HEK293 (cell line): ENCODE measurements around the gene LAMP1.
"Not testable (repeated sequence)": the region's sequence is repeated elsewhere in the genome, so short reads cannot be mapped to it uniquely, and the experiment has no call there.

Source experiments
- CTCF ChIA-PET: fragments of 350-600 bp; formaldehyde crosslinking; extraction: SDS; loops from one replicate; lab custom pipeline; 2021; ENCODE audit warnings: antibody characterized with exemption; lab: Yijun Ruan, JAX
- POLR2A ChIA-PET: fragments of 300-600 bp; formaldehyde crosslinking; extraction: SDS; loops from one replicate; lab custom pipeline; 2020; ENCODE audit warnings: antibody characterized with exemption, inconsistent platforms; lab: Yijun Ruan, JAX
- H3K27ac ChIP-seq: fragments of 200-500 bp; sonication (Bioruptor generic); 2 replicates; pipeline ENCODE4 v1.5.1; 2014; ENCODE audit warnings: low read depth, low read length, control low read depth, inconsistent platforms; ENCODE audit errors: extremely low read depth
- H3K36me3 ChIP-seq, 2 experiments: fragments of 200-500 bp in 1 of 2; sonication (Bioruptor generic) in 1 of 2; 1 replicate in 1 of 2; 2 replicates in 1 of 2; pipeline ENCODE4 v1.5.1; 2014 to 2017; ENCODE audit warnings: inconsistent platforms in 2 of 2, low read length in 2 of 2; ENCODE audit not compliant: control insufficient read depth in 2 of 2, insufficient read depth in 1 of 2
- H3K4me1 ChIP-seq: fragments of 200-500 bp; sonication (Bioruptor generic); 2 replicates; pipeline ENCODE4 v1.5.1; 2014; ENCODE audit warnings: mild to moderate bottlenecking, low read length, inconsistent platforms; ENCODE audit not compliant: control insufficient read depth, insufficient read depth
- H3K4me3 ChIP-seq: 2 replicates; pipeline ENCODE4 v1.5.1; 2011; ENCODE audit warnings: low read depth, mild to moderate bottlenecking, control low read depth, low read length, moderate library complexity
- H3K9me3 ChIP-seq: fragments of 200-500 bp; sonication (Bioruptor generic); 2 replicates; pipeline ENCODE4 v1.5.1; 2014; ENCODE audit warnings: low read depth, low read length, inconsistent platforms; ENCODE audit not compliant: control insufficient read depth, insufficient read depth
- FEZF1 ChIP-seq: fragments of 450-650 bp; formaldehyde crosslinking; IDR thresholded peaks from 2 replicates; pipeline ENCODE4 v1.5.1; 2016; ENCODE audit warnings: missing biosample characterization, missing genetic modification characterization
- IKZF3 ChIP-seq: fragments of 450-650 bp; IDR thresholded peaks from 2 replicates; pipeline ENCODE4 v1.5.0; 2018; ENCODE audit warnings: missing biosample characterization, mild to moderate bottlenecking, missing genetic modification characterization, moderate library complexity
- MYNN ChIP-seq: fragments of 450-650 bp; formaldehyde crosslinking; IDR thresholded peaks from 2 replicates; pipeline ENCODE4 v1.5.1; 2016; ENCODE audit warnings: missing biosample characterization, missing genetic modification characterization, borderline replicate concordance
- OVOL3 ChIP-seq: fragments of 450-650 bp; formaldehyde crosslinking; IDR thresholded peaks from 2 replicates; pipeline ENCODE4 v1.5.1; 2016; ENCODE audit warnings: missing biosample characterization, missing genetic modification characterization
- ZBTB48 ChIP-seq: fragments of 450-650 bp; formaldehyde crosslinking; IDR thresholded peaks from 2 replicates; pipeline ENCODE4 v1.5.1; 2016; ENCODE audit warnings: missing biosample characterization, missing genetic modification characterization
- ZBTB8A ChIP-seq: fragments of 450-650 bp; formaldehyde crosslinking; IDR thresholded peaks from 2 replicates; pipeline ENCODE4 v1.5.1; 2016; ENCODE audit warnings: missing biosample characterization, missing genetic modification characterization
- ZNF112 ChIP-seq: fragments of 450-650 bp; formaldehyde crosslinking; IDR thresholded peaks from 2 replicates; pipeline ENCODE4 v1.5.0; 2017; ENCODE audit warnings: missing biosample characterization, missing genetic modification characterization
- ZNF121 ChIP-seq: fragments of 450-650 bp; formaldehyde crosslinking; IDR thresholded peaks from 2 replicates; pipeline ENCODE4 v1.5.1; 2016; ENCODE audit warnings: missing biosample characterization, missing genetic modification characterization
- ZNF140 ChIP-seq: fragments of 450-650 bp; formaldehyde crosslinking; IDR thresholded peaks from 2 replicates; pipeline ENCODE4 v1.5.1; 2016; ENCODE audit warnings: missing biosample characterization, missing genetic modification characterization
- ZNF169 ChIP-seq: fragments of 450-650 bp; formaldehyde crosslinking; IDR thresholded peaks from 2 replicates; pipeline ENCODE4 v1.5.1; 2016; ENCODE audit warnings: missing biosample characterization, missing genetic modification characterization
- ZNF341 ChIP-seq: fragments of 450-650 bp; formaldehyde crosslinking; IDR thresholded peaks from 2 replicates; pipeline ENCODE4; 2016; ENCODE audit warnings: low read depth, missing biosample characterization, missing genetic modification characterization
- ZNF362 ChIP-seq: fragments of 450-650 bp; formaldehyde crosslinking; IDR thresholded peaks from 2 replicates; pipeline ENCODE4 v1.5.1; 2016; ENCODE audit warnings: missing biosample characterization, missing genetic modification characterization
- ZNF416 ChIP-seq: fragments of 450-650 bp; formaldehyde crosslinking; IDR thresholded peaks from 2 replicates; pipeline ENCODE4 v1.5.1; 2016; ENCODE audit warnings: missing biosample characterization, missing genetic modification characterization
- ZNF571 ChIP-seq: fragments of 450-650 bp; formaldehyde crosslinking; IDR thresholded peaks from 2 replicates; pipeline ENCODE4 v1.5.0; 2017; ENCODE audit warnings: missing biosample characterization, missing genetic modification characterization
- ZNF580 ChIP-seq: fragments of 450-650 bp; formaldehyde crosslinking; IDR thresholded peaks from 2 replicates; pipeline ENCODE4 v1.5.1; 2016; ENCODE audit warnings: missing biosample characterization, missing genetic modification characterization
- ZNF677 ChIP-seq: fragments of 450-650 bp; IDR thresholded peaks from 2 replicates; pipeline ENCODE4 v1.5.0; 2018; ENCODE audit warnings: missing biosample characterization, mild to moderate bottlenecking, missing genetic modification characterization, moderate library complexity
- ZNF701 ChIP-seq: fragments of 450-650 bp; formaldehyde crosslinking; IDR thresholded peaks from 2 replicates; pipeline ENCODE4 v1.5.1; 2016; ENCODE audit warnings: missing biosample characterization, missing genetic modification characterization
- TF ChIP-seq, protein P1 (sequence below): fragments of 450-650 bp; formaldehyde crosslinking; IDR thresholded peaks from 2 replicates; pipeline ENCODE4 v1.5.1; 2016; ENCODE audit warnings: missing biosample characterization, missing genetic modification characterization
- TF ChIP-seq, protein P2 (sequence below): fragments of 450-650 bp; formaldehyde crosslinking; IDR thresholded peaks from 2 replicates; pipeline ENCODE4 v1.5.1; 2016; ENCODE audit warnings: missing biosample characterization, missing genetic modification characterization

The LAMP1 gene

DNA sequence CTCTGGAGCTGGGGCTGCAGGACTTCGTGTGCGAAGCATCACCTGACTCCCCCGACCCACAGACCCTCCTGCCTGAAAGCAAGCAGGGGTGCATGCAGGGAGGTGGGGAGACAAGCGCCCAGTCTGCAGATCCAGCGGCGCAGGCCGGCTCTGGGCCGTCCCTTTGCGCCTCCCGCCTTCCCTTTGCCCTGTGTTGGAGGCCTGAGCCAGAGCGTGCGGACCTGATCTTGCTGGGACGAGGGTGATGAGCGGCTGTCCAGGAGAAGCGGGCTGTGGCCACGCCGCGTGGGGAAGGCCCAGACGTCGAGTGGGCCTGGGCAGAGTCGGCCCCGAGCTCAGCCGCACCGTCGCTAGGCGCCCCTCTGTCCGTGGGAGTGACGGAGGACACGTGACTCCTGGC lies 72.2 kb downstream of the LAMP1 start:
- ChIA-PET POLR2A (interaction anchor here (0.6 kb wide), 1 partner anchor 279 kb away, joined by 3 read pairs; no protein-coding TSS in a partner anchor), CTCF (interaction anchor here (0.6 kb wide), 1 partner anchor 95 kb away, joined by 4 read pairs; no protein-coding TSS in a partner anchor)
- H3K9me3 ChIP-seq, result no peaks in the 10 kb centered on the region
- no peaks in the 10 kb centered on the region for H3K4me1 ChIP-seq
- no peak overlapping the region for H3K4me3 ChIP-seq
- no peak for TF ChIP-seq ZNF112 (tag by site-specific recombination)
- no peaks in the 10 kb centered on the region for H3K36me3 ChIP-seq
- H3K27ac ChIP-seq, result no peak overlapping the region

- Histone ChIP-seq H3K4me1 (no peaks in the 10 kb centered on the region), H3K36me3 (no peaks in the 10 kb centered on the region), H3K27ac (no peak overlapping the region), H3K4me3 (no peak overlapping the region), H3K9me3 (no peaks in the 10 kb centered on the region)
- POLR2A ChIA-PET, result no interaction called here
- no peak for TF ChIP-seq ZBTB48 (tag by site-specific recombination)
- CTCF ChIA-PET, result no interaction called here
Measured at GRCh38 chr13:113369881-113370280, 72.8 kb downstream of the LAMP1 start.

DNA sequence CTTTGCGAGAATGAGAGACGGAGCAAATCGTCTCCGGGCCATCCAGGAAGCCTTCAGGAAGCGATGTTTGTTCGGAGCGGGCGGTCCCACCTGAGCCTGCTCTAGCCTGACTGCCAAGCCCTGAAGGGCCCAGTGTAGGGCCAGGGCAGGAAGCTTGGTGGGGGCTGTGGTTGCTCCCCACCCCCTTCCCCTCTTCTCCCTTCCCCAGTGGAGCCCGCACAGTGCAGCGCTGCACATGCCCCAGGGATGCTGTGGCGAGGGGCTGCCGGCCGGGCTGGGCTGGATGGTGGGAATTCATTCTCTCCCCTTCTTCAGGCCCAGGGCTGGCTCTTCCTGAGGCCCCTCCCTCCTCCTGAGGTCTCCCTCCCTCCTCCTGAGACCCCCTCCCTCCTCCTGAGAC lies 74.0 kb downstream of the LAMP1 start:
- H3K4me1 ChIP-seq, result no peaks in the 10 kb centered on the region
- H3K4me3 ChIP-seq, result no peak overlapping the region
- TF ChIP-seq ZNF169 (no peak), OVOL3 (no peak), ZBTB8A (tag by site-specific recombination) (no peak), MYNN (tag by site-specific recombination) (no peak), ZNF580 (tag by site-specific recombination) (no peak), ZNF140 (tag by site-specific recombination) (no peak), ZNF341 (tag by site-specific recombination) (no peak), ZNF677 (tag by site-specific recombination) (no peak), ZNF416 (tag by site-specific recombination) (no peak), FEZF1 (tag by site-specific recombination) (no peak), IKZF3 (no peak), ZNF701 (tag by site-specific recombination) (no peak), ZNF571 (tag by site-specific recombination) (no peak), ZNF362 (tag by site-specific recombination) (no peak), ZNF121 (tag by site-specific recombination) (no peak)
- TF ChIP-seq, protein P1, sequence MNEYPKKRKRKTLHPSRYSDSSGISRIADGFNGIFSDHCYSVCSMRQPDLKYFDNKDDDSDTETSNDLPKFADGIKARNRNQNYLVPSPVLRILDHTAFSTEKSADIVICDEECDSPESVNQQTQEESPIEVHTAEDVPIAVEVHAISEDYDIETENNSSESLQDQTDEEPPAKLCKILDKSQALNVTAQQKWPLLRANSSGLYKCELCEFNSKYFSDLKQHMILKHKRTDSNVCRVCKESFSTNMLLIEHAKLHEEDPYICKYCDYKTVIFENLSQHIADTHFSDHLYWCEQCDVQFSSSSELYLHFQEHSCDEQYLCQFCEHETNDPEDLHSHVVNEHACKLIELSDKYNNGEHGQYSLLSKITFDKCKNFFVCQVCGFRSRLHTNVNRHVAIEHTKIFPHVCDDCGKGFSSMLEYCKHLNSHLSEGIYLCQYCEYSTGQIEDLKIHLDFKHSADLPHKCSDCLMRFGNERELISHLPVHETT (tag by site-specific recombination), result no peak
- TF ChIP-seq, protein P2, sequence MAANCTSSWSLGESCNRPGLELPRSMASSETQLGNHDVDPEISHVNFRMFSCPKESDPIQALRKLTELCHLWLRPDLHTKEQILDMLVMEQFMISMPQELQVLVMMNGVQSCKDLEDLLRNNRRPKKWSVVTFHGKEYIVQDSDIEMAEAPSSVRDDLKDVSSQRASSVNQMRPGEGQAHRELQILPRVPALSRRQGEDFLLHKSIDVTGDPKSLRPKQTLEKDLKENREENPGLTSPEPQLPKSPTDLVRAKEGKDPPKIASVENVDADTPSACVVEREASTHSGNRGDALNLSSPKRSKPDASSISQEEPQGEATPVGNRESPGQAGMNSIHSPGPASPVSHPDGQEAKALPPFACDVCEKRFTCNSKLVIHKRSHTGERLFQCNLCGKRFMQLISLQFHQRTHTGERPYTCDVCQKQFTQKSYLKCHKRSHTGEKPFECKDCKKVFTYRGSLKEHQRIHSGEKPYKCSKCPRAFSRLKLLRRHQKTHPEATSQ, result no peak
- CTCF ChIA-PET, result no interaction called here
- no peaks in the 10 kb centered on the region for H3K36me3 ChIP-seq
- no peaks in the 10 kb centered on the region for H3K9me3 ChIP-seq
- POLR2A ChIA-PET, result no interaction called here
- no peak overlapping the region for H3K27ac ChIP-seq

- H3K36me3 ChIP-seq, H3K27ac ChIP-seq, H3K4me3 ChIP-seq, H3K9me3 ChIP-seq, CTCF ChIA-PET, H3K4me1 ChIP-seq, POLR2A ChIA-PET: not testable (repeated sequence)
Measured at GRCh38 chr13:113371701-113372100, 74.7 kb downstream of the LAMP1 start.
